NCI-H446 (cell line): ENCODE measurements around the gene HDGFL2.

Experiments
- DNase-seq, 2 experiments: peaks; one replicate each; lab custom pipeline; 2025; lab: John Stamatoyannopoulos, UW

The HDGFL2 gene

DNA sequence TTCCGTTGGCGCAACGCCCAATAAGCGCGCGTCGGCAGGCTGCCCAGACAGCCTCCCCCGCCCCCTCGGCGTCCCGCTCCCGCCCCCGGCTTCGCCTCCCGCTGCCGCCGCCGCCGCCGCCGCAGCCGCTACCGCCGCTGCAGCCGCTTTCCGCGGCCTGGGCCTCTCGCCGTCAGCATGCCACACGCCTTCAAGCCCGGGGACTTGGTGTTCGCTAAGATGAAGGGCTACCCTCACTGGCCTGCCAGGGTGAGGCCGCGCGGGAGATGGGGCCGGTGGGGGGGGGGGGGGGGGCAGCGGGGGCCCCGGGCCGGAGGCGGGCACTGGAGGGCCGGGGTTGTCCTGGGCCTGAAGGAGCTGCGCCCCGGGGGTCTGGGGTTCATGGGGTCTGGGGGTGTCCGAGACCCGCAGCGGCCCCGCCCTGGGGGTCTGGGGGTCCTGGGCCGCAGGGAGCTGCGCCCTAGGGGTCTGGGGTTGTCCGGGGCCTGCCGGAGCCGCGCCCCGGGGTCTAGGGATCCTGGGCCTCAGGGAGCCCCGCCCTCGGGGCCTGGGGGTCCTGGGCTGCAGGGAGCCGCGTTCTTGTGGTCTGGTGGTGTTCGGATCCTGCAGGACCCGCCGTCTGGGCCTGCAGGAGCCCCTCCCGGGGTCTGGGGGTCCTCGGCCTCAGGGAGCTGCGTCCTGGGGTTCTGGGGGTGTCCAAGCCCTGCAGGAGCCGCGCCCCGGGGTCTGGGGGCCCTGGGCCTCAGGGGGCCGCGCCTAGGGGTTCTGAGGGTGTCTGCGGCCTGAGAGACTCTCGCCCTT, at the start of gene HDGFL2:
Gene HDGFL2 (plus strand): TSS at position 124 of the 801 bp plus-strand sequence. CDS start 54 bp downstream, at position 178.
- DNase-seq: peak in 1 of 2 experiments; percentile 54

GRCh38 chr19:4423416-4424126, 48.5 kb upstream of the HDGFL2 start:
- no peak for DNase-seq

DNA sequence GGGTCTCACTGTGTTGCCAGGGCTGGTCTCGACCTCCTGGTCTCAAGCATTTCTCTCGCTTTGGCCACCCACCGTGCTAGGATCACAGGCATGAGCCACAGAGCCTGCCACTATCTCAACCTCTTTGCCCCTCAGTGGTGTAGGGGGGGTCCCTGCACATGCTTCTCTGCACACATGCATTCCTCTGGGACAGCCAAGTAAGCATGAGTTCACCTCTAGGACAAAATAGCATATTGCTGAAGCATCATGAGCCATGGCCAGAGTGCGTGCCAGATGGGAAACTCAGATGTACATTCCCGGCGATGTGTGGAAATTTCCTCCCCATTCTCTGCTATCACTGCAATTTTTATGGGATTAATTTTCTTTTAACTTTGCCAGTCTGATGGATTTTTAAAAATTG, 46.6 kb upstream of the HDGFL2 start:
- no peak for DNase-seq

GRCh38 chr19:4428326-4428975, 43.6 kb upstream of the HDGFL2 start:
- DNase-seq: no peak

- DNase-seq: no peak
Measured at GRCh38 chr19:4429256-4429655, 42.8 kb upstream of the HDGFL2 start.

GRCh38 chr19:4429771-4430171, 42.3 kb upstream of the HDGFL2 start:
- DNase-seq: no peak

DNA sequence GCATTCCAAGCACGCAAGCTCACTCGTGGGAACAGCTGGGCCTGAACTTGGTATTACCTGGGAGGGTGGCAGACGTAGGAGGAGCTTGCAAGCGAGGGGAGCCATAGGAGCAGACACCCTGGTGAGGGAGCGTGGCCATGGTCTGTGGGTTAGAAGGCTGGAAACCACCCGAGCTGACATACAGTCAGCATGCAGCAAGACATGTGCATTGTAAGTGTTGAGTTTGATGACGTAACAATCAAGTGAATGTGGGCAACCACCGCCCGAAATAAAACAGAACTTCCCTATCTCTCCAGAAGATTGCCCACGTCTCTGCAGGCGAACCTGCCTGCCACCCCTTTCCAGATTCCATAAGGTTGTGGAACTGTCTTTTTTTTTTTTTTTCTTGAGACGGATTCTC, 41.3 kb upstream of the HDGFL2 start:
- DNase-seq: no peak

DNA sequence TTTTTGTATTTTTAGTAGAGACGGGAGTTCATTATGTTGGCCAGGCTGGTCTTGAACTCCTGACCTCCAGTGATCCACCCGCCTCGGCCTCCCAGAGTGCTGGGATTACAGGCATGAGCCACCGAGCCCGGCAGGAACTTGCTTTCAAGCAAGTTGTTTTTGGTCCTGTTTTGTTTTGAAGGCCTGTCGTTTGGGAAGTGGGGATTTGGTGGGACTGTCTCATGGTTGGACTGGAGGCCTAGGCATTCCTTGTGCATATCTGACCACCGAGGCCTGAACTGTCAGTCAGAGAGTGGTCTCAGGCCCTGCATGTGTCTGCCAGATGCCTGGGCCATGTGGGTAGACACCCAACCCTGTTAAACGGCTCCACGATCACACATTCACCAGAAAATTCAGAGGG, 40.8 kb upstream of the HDGFL2 start:
- no peak for DNase-seq

DNA sequence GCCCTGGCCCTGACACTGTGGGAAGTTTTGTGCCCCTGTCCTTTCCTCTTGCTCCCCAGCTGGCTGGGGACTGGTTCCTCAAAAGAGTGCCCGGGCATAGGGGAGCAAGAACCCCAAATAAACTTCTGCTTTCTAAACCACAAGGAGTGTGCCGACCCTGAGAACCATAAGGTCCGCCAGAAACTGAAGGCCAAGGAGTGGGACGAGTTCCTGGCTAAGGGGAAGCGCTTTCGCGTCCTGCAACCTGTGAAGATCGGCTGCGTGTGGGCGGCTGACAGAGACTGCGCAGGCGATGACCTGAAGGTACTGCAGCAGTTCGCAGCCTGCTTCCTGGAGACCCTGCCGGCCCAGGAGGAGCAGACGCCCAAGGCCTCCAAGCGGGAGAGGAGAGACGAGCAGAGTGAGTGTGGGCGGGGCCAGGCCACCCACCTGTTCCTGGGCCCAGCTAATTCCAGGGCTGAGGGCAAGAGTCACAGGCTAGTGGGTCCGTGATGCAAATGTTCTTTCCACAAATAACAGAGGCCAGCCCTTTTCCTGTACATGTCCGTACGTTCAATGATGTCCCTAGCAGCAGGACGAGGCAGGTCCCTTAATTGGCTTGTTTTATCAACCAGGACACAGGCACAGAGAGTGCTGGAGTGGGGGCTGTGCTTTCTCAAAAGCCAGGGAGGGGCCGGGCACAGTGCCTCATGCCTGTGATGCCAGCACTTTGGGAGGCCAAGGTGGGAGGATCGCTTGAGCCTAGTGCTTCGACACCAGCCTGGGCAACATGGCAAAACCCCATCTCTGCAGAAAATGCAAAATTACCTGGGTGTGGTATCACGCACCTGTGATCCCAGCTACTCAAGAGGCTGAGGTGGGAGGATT, 40.1 kb upstream of the HDGFL2 start:
- no peak for DNase-seq

DNA sequence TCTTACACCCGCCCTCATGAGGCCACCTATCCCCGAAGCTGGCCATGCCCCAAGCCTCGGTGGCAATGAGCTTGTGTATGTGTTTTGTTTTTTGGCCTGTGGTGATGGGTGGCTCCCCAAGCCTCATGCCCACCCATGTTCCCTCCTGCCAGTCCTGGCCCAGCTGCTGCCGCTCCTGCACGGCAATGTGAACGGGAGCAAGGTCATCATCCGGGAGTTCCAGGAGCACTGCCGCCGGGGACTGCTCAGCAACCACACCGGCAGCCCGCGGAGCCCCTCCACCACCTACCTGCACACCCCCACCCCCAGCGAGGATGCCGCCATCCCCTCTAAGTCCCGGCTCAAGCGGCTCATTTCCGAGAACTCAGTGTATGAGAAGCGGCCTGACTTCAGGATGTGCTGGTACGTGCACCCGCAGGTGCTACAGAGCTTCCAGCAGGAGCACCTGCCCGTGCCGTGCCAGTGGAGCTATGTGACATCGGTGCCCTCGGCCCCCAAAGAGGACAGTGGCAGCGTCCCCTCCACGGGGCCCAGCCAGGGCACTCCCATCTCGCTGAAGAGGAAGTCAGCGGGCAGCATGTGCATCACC, 39.1 kb upstream of the HDGFL2 start:
- DNase-seq: no peak

GRCh38 chr19:4434391-4434790, 37.7 kb upstream of the HDGFL2 start:
- no peak for DNase-seq

DNA sequence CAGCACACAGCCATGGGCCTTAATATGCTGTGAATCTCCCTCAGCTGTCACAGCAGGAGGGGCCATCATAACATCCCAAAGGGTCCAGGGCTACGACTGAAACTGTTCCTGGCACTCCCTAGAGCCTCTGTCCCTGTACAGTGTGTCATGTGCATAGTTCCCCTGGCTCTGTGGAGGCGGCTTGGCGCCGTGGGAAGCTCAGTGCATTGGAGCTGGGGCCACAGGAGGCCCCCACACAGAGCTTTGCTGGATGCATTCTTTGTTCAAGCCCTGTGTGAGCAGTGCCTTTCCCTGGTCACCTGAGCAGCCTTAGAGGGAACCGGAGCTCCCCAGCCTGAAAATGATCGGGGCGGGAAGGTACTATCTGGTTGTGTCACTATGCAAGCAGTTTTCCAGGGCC, 35.9 kb upstream of the HDGFL2 start:
- DNase-seq: no peak

DNA sequence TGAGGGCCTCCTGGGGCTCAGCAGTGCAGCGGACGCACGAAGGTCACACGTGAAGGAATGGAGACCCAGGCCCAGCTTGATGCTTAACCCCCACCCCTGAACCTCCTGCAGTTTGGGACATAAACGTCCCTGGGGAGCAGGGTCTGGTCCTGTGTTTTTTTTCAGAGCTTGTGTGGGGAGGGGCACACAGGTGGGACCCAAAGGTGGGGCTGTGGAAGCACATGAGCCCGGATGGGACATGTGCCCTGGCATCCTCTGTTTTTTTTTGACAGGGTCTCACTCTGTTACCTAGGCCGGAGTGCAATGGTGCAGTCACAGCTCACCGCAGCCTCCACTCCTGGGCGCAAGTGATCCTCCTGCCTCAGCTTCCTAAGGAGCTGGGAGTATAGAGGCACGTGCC, 35.0 kb upstream of the HDGFL2 start:
- no peak for DNase-seq

DNA sequence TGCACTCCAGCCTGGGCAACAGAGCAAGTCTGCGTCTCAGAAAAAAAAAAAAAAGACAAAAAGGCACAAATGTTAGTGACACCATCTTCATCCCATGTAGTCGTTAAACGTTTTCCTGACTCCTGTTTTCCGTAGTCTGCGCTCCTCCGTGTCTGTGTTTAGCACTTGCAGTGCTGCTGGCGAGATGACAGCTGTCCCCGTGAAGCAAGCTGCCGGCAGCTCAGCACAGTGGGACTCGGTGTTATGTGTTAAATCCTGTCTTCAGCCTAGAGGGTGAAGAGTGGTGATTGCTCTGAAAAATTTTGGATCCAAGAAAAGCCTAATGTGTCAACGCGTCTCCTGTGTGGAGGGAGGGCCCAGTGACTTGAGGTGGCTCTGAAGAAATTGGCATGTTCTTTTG, 32.9 kb upstream of the HDGFL2 start:
- no peak for DNase-seq

DNA sequence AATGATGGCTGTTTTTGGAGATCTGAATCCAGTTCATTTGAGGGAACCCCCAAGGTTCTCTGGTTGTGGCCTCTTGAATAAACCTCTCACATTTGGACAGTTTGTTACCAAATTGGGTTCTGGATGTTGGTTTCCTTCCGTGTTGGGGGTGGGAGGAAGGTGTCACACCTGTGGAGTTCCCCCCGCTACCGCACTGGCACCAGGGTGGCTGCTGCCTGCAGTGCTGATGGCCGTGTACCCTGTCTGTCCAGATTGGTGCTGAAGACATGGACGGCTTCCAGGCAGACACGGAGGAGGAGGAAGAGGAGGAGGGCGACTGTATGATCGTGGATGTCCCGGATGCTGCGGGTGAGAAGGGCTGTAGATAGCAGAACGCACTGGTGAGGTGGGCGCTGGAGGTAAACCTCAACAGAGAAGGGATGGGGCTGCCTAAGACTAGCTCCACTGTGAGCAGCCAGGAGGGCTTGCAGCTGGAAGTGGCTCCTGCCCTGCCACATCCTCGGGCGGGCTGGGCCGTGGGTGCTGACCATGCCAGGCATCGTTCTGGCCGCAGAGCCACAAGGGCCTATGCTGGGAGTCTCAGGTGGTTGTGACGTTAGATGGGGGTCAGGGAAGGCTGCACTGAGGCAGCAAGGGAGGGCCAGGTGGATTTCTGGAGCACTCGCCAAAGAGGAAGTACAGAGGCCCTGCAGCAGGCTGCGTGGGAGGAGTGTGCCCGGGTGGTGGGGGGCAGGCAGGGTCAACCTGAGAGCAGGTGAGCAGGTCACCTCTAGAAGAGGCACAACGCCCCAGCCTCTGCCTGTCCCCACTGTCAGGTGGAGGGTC, 29.9 kb upstream of the HDGFL2 start:
- no peak for DNase-seq

DNA sequence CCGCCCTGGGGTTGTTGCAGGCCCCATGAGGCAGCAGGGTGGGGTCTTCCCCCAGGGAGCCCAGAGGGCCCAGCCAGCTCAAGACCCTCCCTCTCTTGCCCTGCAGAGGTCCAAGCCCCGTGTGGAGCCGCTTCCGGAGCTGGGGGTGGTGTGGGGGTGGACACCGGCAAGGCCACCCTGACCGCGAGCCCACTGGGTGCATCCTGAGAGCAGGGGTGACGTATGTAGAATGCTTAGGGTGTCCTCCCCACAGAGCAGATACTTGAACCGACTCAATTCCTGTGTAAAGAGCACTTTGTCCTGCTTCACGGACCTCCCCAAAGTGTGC, 29.3 kb upstream of the HDGFL2 start:
- DNase-seq: no peak

- no peak for DNase-seq
Measured at GRCh38 chr19:4443188-4443587, 28.9 kb upstream of the HDGFL2 start.

- no peak for DNase-seq
Measured at GRCh38 chr19:4443966-4444764, 27.9 kb upstream of the HDGFL2 start.

DNA sequence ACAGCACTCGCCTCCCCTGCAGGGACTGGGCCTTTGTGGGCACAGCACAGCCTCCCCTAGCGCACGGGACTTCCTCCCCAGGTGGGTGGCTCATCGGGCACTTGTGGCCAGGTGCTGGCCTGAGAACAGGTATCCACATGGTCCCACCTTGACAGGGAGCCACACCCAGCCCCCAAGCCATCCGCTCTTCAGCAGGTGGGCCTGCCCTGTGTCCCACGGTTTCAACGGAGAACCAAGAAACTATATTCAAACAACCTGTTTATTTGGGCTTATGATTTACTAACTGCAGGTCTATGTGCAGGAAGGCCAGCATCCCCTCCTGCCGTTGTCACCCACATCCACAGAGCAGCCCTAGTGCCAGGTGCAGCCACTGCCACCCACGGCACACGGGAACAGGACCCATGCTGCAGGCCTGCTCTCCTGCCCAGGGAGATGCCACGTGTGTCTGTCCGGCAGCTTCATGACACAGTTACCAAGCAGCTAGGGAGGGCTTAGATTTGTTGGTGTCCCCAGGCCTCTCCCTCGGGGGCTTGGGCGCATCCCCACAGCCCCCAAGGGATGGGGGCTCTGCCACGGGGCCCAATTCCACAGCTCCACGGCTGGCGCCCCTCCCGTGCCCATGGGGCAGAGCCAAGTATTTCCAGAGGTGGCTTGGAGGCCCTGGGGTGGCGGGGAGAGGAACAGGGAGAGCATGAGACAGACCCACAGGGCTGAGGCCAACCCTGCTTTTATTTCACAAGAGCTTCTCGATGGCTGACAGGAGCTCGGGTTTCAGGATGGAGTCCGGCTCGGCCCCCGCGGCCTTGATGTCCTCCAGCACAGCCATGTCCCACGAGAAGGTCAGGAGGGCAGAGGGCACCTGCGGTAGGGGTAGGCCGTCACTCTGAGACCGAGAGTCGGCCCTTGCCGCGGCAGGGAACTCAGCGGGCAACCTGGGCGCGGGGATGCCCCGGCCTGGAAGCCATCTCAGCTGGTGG, 27.0 kb upstream of the HDGFL2 start:
- no peak for DNase-seq
